HG03196 (cell line): ENCODE measurements around the gene ARHGAP35.
"Not testable (repeated sequence)": the region's sequence is repeated elsewhere in the genome, so short reads cannot be mapped to it uniquely, and the experiment has no call there.

Experiments used
- ATAC-seq: cut with Tn5 transposase; IDR thresholded peaks from one replicate; pipeline ENCODE4 v1.9.1; 2021; ENCODE audit not compliant: unreplicated experiment

ARHGAP35 gene

DNA sequence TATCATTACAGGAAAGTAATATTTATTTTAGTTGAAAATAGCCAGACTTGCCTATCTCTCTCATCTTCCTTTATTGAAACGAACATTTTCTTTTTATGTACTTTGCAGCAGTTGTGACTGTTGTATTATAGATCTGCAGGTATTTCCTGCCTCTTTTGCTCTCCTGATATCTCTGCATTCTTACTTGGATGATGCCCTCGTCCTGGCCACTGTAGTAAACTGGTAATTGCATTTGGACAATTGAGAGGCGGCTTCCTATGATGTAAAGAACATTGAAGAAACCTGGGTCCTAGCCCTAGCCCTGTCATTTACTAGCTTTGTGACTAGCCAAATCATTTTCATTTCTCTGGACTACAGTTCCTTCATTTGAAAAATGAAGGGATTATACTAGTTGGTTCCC lies 6.4 kb downstream of the ARHGAP35 start:
- ATAC-seq = no peak

DNA sequence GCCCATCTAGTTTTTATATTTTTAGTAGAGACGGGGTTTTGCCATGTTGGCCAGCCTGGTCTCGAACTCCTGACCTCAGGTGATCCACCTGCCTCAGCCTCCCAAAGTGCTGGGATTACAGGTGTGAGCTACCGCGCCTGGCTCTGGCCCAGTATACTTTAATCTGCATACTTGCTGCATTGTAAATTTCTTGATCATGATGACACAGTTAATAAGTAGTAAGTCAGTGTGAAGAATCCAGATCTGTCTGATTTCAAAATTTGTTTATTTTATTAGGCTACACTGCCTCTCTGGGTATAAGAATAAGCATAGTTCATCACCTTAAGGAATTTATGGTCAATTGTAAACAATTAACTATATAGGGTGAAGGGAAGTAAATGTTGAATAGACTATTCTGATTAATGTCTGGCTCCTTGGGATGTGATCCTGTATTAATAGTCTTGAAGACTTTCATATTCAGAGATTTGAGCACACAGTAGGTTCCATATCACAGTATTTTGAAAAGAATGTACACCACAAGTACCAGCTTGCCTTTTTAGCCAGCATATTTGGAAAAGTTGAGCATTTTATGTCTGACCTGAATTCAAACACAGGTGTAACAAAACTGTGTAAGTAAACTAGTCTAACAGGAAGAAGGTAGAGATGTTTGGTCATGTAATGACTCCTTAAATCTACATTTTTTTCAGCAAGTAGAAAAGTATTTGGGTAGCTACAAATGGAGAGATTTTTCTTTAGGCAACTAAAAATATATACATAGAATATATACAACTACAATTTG lies 7.4 kb downstream of the ARHGAP35 start:
- no peak for ATAC-seq

DNA sequence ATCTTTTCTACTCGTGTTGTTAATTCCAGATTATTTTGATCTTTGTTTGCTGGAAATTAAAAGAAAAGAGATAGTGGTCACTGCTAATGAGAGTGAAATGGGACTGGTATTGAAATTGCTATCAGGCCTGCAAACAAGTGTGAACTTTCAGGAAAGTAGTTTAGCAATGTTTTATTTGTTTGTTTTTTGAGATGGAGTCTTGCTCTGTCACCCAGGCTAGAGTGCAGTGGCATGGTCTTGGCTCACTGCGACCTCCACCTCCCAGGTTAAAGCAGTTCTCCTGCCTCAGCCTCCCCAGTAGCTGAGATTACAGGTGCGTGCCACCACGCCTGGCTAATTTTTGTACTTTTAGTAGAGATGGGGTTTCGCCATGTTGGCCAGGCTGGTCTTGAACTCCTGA lies 10.4 kb downstream of the ARHGAP35 start:
- ATAC-seq = not testable (repeated sequence)

DNA sequence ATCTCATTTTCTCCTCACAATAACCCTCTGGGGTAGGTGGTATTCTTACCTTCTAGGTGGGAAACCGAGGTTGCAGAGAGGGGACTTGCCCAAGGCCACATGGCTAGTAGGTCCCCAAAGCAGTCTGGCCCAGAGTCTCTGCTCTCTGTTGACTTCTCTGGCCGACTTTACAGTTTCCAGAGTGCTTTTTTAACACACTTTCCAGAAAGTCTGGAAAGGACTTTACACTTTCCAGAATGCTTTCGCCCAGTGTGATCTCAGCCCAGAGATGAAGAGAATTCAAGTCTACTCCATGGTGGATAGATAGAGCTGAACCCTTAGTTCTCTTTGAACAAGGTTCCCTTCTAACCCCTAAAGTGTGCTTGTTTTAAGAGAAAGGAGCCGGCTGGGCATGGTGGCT lies 12.2 kb downstream of the ARHGAP35 start:
- ATAC-seq = no peak

DNA sequence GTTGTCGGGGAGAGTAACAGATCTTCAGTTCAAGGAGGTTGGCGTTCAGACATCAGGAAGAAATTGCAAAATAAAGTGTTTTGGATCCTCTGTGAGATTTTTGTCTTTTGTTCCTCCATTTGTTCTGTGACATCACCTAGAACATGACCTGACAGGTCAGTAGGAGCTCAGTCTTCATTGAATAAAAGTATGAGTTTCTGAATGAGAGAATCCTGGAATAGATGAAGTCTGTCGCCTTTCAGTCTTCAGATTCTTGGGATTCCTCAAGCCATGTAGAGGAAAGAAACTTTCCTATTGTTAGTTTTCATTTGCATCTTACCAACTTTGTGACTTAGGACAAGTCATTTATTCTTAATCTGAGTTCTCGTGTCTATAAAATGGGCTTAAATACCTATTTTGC lies 14.4 kb downstream of the ARHGAP35 start:
- ATAC-seq = no peak

DNA sequence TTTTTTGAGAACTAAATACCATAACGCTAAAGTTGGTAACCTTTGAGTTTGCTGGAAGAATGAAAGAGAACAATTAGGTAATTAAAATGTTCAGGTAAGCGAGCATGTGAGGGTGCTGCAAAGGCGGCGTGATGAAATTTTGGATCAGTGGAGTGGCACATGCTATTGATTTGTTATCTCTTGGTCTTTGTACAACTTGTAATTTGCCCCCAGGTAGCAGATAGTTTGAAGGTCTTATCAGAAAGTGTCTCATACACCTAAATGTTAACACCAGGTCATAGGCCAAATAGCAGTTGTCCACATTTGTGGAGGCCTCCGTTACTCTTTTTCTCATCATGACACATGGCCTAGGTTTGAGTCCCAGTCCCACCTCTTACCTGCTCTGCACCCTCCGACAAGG lies 14.9 kb downstream of the ARHGAP35 start:
- no peak for ATAC-seq

DNA sequence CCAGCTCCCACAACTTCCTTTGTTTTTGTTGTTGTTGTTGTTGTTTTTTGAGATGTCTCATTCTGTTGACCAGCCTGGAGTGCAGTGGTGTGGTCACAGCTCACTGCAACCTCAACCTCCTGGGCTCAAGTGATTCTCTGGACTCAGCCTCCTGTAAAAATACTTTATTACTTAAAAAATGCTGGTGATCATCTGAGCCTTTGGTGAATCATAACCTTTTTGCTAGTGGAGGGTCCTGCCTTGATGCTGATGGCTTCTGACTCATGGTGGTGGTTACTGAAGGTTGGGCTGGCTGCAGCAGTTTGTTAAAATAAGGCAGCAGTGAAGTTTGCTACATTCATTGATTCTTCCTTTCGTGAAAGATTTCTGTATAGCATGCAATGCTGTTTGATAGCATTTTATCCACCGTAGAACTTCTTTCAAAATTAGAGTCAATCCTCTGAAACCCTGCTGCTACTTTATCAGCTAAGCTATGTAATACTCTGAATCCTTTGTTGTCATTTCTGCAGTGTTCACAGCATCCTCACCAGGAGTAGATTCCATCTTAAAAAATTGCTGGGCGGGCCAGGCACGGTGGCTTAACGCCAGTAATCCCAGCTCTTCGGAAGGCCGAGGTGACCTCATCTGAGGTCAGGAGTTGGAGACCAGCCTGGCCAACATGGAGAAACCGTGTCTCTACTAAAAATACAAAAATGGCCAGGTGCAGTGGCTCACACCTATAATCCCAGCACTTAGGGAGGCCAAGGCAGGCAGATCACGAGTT lies 18.0 kb downstream of the ARHGAP35 start:
- ATAC-seq = no peak

DNA sequence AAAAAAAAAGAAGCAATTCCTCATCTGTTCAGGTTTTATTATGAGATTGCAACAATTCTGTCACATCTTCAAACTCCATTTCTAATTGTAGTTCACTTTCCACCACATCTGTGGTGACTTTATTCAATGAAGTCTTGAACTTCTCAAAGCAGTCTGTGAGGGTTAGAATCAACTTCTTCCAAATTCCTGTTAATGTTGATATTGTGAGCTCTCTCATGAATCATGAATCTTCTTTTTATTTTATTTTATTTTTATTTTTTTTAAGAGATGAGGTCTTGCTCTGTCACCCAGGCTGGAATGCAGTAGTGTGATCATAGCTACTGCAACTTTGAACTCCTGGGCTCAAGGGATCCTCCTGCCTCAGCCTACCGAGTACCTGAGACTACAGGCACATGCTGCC lies 19.6 kb downstream of the ARHGAP35 start:
- no peak for ATAC-seq

DNA sequence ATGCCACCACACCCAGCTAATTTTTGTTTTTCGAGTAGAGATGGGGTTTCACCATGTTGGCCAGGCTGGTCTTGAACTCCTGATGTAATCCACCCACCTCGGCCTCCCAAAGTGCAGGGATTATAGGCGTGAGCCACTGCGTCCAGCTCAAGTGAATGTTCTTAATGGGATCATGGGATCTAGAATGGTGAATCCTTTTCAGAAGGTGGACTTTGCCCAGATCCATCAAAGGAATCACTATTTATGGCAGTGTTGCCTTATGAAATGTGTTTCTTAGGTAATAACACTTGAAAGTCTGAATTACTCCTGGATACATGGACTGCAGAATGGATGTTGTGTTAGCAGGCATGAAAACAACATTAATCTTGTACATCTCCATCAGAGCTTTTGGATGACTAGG lies 20.3 kb downstream of the ARHGAP35 start:
- ATAC-seq = no peak

DNA sequence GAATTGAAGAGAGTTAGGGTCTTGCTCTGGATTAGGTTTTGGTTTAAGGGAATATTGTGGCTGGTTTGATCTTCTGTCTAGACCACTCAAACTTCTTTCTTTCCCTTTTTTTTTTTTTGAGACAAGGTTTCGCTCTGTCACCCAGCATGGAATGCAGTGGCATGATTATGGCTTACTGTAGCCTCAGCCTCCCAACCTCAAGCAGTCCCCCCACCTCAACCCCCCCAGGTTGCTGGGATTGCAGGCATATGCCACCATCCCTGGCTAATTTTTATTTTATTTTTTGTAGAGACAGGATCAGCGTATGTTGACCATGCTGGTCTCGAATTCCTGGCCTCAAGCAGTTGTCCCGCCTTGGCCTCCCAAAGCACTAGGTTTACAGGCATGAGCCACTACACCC lies 21.2 kb downstream of the ARHGAP35 start:
- ATAC-seq = no peak

DNA sequence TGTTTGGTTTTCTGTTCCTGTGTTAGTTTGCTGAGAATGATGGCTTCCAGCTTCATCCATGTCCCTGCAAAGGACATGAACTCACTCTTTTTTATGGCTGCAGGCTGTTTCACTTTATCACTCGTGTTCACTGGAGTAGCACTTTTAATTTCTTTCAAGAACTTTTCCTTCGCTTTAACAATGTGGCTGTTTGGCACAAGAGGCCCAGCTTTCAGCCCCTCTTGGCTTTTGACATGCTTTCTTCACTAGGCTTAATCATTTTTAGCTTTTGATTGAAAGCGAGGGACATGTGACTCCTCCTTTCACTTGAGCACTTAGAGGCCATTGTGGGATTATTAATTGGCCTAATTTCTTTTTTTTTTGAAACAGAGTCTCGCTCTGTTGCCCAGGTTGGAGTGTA lies 22.0 kb downstream of the ARHGAP35 start:
- ATAC-seq = not testable (repeated sequence)

DNA sequence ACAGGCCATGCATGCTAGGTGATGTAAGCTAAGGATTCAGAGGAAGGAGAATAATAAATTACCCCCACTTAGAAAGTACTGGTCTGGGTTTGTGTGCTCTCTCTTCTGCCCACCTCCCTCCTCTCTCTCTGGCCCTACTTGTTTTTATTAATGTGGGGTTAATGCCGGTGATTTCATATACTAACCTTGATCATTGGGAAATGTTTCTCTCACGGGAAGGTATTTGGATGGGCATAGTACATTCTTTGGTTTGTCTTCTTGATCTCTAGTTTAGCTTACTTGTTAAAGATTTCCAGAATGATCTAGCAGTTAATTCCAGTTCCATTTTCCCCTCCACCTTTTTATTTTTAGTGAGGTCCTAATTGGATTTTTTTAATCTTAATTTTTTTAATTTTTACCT lies 24.6 kb downstream of the ARHGAP35 start:
- ATAC-seq = no peak

DNA sequence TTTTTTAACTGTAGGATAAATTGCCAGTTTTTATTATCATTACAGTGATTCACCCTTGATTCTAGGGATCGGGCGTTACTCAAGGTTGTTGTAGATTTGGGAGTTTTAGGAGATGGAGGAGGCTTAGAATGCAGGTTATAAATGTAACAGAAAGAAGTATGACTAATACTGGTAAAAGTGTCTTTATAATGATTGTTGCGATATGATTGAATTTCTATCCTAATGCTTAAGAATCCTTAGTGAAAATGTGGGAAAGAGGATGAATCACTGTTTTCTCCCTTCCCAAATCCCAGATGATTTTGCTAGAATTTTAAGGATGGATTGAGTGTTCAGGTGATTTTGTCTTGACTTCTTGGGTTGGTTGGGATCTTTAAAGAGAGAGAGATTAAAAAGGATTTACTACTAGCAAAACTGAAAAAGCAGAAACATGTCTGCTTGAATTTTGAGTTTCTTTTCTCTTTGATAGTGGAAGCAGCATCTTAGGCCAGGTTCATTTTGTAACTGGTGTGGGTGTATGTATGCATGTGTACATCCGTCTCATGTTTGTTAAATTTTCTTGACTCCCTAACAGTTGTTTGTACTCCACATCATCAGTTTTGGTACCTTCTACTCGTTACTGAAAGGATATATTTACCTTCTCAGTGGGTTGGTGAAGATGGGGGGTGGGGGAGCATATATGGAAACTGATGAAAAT lies 25.9 kb downstream of the ARHGAP35 start:
- no peak for ATAC-seq

DNA sequence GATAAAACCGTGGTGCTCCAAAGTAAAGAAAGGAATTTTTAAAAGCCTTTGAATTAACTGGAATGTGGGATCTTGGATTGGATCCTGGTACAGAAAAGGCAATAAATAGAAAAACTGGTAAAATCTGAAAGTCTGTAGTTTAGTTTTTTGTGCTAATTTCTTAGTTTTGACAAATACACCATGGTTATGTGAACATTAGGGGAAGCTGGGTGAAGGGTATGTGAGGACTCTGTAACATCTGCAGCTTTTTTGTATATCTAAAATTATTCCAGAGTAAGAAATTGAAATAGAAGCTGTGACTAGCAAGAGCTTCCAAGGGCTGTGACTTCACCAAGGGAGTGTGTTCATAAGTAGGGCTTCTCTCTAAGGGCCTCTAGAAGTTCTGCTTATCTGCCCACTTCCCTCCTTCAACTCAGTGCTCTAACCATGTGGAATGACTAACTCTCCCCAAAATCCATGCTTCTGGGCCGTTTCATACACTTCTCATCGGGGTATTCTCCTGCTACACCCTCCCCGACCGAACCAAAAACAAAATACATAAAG lies 26.5 kb downstream of the ARHGAP35 start:
- ATAC-seq = no peak

DNA sequence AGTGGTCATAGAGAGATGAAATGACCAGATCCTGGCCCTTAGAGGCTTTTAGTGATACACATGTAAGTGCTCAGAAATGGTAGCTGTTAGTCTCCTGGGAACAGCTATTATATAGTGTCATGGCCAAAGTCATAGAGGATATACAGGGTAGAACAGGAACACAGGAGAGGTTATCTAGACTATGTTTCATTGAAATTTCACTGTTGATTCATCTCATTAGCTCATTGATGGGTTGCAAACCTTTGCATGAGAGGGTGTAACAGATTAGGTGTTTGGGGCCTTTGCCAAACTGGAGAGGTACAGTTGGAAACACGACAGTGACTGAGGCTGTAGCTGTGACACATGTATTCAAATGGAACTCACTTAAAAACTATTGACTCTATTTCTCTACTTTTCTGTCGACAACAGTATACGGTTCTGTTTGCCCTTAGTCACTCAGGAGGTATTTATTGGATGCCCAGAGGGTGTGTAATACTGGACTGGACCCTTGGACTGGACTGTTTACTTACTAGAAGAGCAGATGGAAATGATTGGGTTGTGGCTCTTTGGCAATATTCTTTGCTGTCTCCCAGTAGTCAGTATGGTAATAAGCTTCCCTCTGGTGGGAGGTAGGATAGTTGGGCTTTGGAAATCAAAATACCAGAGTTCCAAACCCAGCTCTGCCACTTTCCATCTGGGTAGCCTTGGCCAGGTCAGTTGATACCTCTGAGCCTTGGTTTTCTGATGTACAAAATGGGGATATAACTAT lies 29.8 kb downstream of the ARHGAP35 start:
- no peak for ATAC-seq

DNA sequence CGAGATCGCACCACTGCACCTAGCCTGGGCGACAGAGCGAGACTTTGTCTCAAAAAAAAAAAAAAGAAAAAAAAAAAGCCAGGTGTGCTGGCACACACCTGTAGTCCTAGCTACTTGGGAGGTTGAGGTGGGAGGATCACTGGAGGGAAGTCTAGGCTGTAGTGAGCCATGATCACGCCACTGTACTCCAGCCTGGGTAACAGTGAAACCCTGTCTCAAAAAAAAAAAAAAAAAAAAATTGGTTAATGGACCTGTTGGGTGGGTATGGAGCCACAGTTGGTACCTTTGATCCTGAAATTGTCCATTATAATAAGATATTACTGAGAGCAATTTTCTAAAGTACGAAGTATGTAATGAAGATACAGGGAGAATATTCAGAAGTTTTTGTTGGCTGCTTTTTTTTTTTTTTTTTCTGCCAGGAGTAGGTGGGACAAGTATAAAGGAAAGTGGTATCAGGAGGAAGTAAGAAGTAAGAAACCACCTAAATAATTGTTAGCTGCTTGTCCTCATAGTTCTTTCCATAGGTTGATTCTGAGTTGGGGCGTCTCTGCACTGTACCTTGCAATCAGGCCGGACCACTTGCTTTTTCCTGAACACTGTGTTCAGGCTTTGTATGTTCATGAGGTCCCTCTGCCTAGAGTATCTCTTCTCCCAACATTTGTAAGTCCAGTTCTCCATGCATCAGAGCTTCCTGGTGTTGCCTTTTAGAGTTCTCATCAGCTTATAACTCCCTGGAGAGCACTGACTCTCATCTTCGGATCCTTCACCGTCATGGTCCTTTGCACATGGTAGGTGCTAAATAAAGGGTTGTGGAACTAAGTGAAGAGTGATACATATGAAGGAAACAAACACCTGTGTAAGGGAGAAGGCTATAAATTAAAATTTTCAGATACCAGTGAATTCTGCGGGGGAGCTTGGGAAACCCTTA lies 31.7 kb downstream of the ARHGAP35 start:
- ATAC-seq = no peak

DNA sequence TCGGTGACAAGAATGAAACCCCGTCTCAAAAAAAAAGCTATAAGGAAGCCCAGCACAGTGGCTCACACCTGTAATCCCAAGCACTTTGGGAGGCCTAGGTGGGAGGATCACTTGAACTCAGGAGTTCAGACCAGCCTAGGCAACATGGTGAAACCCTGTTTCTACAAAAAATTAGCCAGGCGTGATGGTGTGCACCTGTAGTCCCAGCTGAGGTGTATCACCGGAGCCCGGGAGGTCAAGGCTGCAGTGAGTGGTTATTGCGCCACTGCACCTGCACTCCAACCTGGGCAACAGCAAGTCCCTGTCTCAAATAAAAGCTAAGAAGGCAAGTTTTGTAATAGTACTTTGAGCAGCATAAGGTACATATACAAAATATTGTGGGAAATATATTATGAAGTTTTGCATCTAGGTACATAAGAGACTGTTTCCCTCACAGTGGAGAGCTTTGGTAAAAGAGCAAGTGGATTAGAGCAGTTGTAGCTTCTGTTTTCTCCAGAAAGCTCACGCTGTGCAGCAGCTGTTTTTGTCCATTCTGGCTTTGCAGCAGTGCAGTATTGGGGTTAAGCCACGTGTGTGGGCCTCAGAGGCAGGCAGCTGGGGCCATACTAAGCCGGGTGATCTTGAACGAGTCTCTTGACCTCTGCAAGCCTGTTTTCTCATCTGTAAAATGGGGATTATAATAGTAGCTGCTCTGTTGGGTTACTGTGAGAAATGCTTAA lies 35.4 kb downstream of the ARHGAP35 start:
- no peak for ATAC-seq

DNA sequence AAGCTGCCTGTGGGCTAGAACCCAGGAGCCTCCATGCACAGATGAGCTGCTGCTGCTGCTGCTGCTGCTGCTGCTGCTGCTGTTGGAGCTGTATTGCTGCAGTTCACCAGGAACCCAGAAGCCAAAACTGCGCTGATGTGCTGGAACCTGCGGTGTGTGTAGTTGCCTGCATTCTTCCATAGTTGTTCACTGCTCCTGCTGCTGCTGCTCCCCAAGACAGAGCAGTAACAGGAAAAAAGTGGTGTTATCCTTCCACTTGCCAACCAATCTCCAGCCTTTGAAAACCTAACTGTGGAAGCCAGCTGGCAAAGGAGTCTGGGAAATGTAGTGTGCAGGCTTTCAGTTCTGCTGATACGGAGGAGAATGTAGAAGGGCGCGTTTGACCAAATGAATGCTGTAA lies 37.9 kb downstream of the ARHGAP35 start:
- ATAC-seq = no peak

DNA sequence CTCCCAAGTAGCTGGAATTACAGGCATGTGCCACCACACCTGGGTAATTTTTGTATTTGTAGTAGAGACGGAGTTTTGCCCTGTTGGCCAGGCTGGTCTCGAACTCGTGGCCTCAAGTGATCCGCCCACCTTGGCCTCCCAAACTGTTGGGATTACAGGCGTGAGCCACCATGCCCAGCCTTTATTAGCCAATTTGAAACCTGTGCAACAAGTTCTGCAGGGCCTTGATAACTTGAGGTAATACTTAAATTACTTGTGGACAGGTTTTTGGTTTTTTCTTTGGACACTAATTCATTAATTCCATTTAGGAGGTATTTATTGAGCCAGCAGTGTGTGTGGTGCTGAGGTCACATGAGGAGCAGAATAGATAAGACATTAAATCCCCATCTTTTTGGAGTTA lies 39.5 kb downstream of the ARHGAP35 start:
- ATAC-seq = no peak
